Smooth muscle cell (in vitro differentiated cells): ENCODE data around the gene OTULIN. TPM values are rescaled to one million over a fixed set of nuclear protein-coding genes. Genes with fewer than 3 reads are reported as not detected.

ENCODE experiments used
- DNase-seq: peaks from one replicate; lab custom pipeline; 2025; ENCODE audit not compliant: unreplicated experiment; lab: John Stamatoyannopoulos, UW
- H2AFZ ChIP-seq: fragments of 200-600 bp; sonication (generic); 2 replicates; pipeline ENCODE4 v1.6.0; 2016; ENCODE audit warnings: antibody characterized with exemption, low read depth, mild to moderate bottlenecking
- H3F3A ChIP-seq: fragments of 200-600 bp; sonication (generic); 2 replicates; pipeline ENCODE4 v1.6.0; 2017; ENCODE audit warnings: antibody characterized with exemption, low read depth
- H3K27ac ChIP-seq: fragments of 200-600 bp; sonication (generic); 2 replicates; pipeline ENCODE4 v1.5.1; 2016; ENCODE audit warnings: low read depth, mild to moderate bottlenecking
- H3K27me3 ChIP-seq: fragments of 200-600 bp; sonication (generic); 2 replicates; pipeline ENCODE4 v1.6.1; 2016; ENCODE audit warnings: low read depth, mild to moderate bottlenecking
- H3K36me3 ChIP-seq: fragments of 200-600 bp; sonication (generic); 2 replicates; pipeline ENCODE4 v1.5.1; 2016; ENCODE audit warnings: low read depth
- H3K4me1 ChIP-seq: fragments of 200-600 bp; sonication (generic); 2 replicates; pipeline ENCODE4 v1.5.1; 2016; ENCODE audit warnings: low read depth
- H3K4me2 ChIP-seq: fragments of 200-600 bp; sonication (generic); 2 replicates; pipeline ENCODE4 v1.6.0; 2016; ENCODE audit warnings: mild to moderate bottlenecking
- H3K4me3 ChIP-seq: fragments of 200-600 bp; sonication (generic); 2 replicates; pipeline ENCODE4 v1.5.1; 2016; ENCODE audit warnings: mild to moderate bottlenecking
- H3K79me2 ChIP-seq: fragments of 200-600 bp; sonication (generic); 2 replicates; pipeline ENCODE4 v1.6.0; 2016; ENCODE audit warnings: low read depth, mild to moderate bottlenecking
- H3K9ac ChIP-seq: fragments of 200-600 bp; sonication (generic); 2 replicates; pipeline ENCODE4 v1.6.0; 2016; ENCODE audit warnings: low read depth
- H3K9me3 ChIP-seq: fragments of 200-600 bp; sonication (generic); replicated peaks from 2 replicates; pipeline ENCODE4 v1.5.1; 2016; ENCODE audit warnings: low read depth
- H4K20me1 ChIP-seq: fragments of 200-600 bp; sonication (generic); 2 replicates; pipeline ENCODE4 v1.6.0; 2016; ENCODE audit warnings: low read depth
- CTCF ChIP-seq: fragments of 200-600 bp; sonication (generic); IDR thresholded peaks from 2 replicates; pipeline ENCODE4 v1.5.1; 2017; ENCODE audit warnings: borderline replicate concordance, mild to moderate bottlenecking, antibody characterized with exemption; ENCODE audit not compliant: insufficient read depth, poor library complexity, severe bottlenecking
- WGBS: methylation state at CpG from one replicate; pipeline ENCODE4 v1.1.7; 2016; ENCODE audit warnings: low lambda C conversion rate; 5-methylcytosine and 5-hydroxymethylcytosine counted together
- polyA plus RNA-seq: library from polyadenylated mRNA; unstranded; fragments of >200 nt; fragmentation: Nextera tagmentation; extraction: Ambion mirVana; gene quantifications from 2 replicates; pipeline ENCODE4 v1.2.1, GENCODE V29; 2016
- total RNA-seq: library from RNA; depleted of rRNA; stranded (reverse); fragments of >200 nt; gene quantifications from 2 replicates; pipeline ENCODE4 v1.2.3, GENCODE V29; 2014

Gene OTULIN
- total and polyA plus RNA-seq, 2 experiments from 2014 or later = 17.6 to 30.3 TPM

- Histone ChIP-seq H3K36me3 (no peaks in the 10 kb centered on the region), H4K20me1 (peaks cover 76% of the 10 kb centered on the region), H3K9ac (no peak overlapping the region), H3K27ac (no peak overlapping the region), H3K79me2 (peaks cover 83% of the 10 kb centered on the region), H3K4me1 (peaks cover 18% of the 10 kb centered on the region), H2AFZ (no peak overlapping the region), H3K27me3 (no peaks in the 10 kb centered on the region), H3K9me3 (no peaks in the 10 kb centered on the region), H3K4me2 (no peak overlapping the region), H3F3A (no peaks in the 10 kb centered on the region), H3K4me3 (no peak overlapping the region)
- 89% methylated on average over 9 of the region's 9 CpGs for WGBS
- DNase-seq = no peak
- no peak for TF ChIP-seq CTCF
Observed at GRCh38 chr5:14672484-14673394, 8.2 kb downstream of the OTULIN start.

GRCh38 chr5:14673443-14673842, 8.9 kb downstream of the OTULIN start:
- Histone ChIP-seq H3K36me3 (no peaks in the 10 kb centered on the region), H3K9ac (no peak overlapping the region), H3K27ac (no peak overlapping the region), H3K4me1 (peaks cover 18% of the 10 kb centered on the region), H3K4me2 (no peak overlapping the region), H3K79me2 (peaks cover 83% of the 10 kb centered on the region), H3F3A (no peaks in the 10 kb centered on the region), H3K4me3 (no peak overlapping the region), H2AFZ (no peak overlapping the region), H3K27me3 (no peaks in the 10 kb centered on the region), H3K9me3 (no peaks in the 10 kb centered on the region), H4K20me1 (peaks cover 74% of the 10 kb centered on the region)
- no peak for DNase-seq
- 88% methylated on average over 3 of the region's 3 CpGs for WGBS
- no peak for TF ChIP-seq CTCF

- Histone ChIP-seq H3K4me3 (no peak overlapping the region), H3K36me3 (no peaks in the 10 kb centered on the region), H3K4me2 (peak overlapping the region; percentile 77), H3K9me3 (no peaks in the 10 kb centered on the region), H3K27me3 (no peaks in the 10 kb centered on the region), H3K27ac (peak overlapping the region; percentile 91), H2AFZ (no peak overlapping the region), H3F3A (no peaks in the 10 kb centered on the region), H3K79me2 (peaks cover 66% of the 10 kb centered on the region), H4K20me1 (peaks cover 64% of the 10 kb centered on the region), H3K9ac (peak overlapping the region; percentile 66), H3K4me1 (peaks cover 18% of the 10 kb centered on the region)
- no peak for TF ChIP-seq CTCF
- DNase-seq = no peak
- 67% methylated on average over 8 of the region's 8 CpGs for WGBS
Observed at GRCh38 chr5:14674983-14675854, 10.7 kb downstream of the OTULIN start.
